ENCODE data around the gene C20orf204.

Gene C20orf204

DNA sequence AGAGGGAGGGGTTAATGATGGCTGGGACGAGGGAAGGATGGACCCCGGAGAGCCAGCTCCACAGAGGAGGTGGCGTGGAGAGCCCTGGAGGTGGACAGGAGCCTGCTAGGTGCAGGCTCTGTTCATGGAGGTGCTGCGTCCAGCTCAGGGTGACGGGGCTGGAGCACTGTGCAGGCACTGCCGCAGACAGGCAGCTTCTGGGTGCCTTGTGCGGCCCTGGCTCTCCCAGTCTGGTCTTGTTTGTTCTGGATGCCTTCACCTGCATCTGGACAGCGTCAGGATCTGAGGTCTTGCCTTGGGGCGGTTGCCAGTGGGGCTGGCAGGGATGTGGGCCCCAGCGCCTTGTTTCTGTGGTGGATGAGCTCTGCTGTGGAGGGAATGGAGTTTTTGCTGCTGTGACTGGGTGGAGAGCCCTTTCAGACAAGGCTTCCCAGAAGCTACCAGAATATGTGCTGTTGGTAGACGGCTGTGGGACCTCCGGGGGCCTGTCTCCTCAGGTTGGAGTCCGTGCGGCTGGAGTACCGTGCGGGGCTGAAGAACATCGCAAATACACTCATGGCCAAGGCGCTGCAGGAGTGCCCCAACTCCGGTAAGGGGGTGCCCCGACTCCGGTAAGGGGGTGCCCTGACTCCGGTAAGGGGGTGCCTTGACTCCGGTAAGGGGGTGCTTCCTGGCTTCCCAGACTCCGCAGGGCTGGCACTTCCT is 7.8 kb upstream of the C20orf204 start:
- no peak for DNase-seq (ENCODE audit: low read depth)

DNA sequence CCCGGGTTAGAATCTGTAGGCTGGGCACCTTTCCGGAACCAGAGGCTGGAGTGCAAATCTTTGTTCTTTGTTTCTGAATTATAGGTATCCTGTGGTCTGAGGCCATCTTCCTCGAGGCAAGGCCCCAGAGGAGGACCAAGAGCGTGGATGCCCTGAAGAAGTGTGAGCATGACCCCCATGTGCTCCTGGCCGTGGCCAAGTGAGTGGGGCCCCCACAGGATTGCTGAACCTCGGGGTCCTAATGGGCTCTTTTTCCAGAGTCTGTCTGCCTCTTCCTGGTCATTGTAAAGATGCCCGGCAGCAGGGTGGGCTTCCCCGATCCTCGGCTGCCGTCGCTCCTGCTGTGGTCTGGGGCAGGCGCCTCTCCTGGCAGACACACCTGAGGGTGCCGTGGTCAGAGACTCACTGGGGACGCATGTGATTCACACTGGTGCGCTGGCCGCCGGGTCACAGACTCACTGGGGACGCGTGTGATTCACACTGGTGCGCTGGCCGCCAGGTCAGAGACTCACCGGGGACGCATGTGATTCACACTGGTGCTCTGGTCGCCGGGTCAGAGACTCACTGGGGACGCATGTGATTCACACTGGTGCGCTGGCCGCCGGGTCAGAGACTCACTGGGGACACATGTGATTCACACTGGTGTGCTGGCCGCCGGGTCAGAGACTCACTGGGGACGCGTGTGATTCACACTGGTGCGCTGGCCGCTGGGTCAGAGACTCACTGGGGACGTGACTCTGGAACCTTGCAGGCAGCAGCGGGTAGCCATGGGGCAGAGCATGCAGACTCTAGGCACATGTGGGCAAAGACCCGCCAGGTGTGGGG is 6.5 kb upstream of the C20orf204 start:
- no peak for DNase-seq (ENCODE audit: low read depth)

DNA sequence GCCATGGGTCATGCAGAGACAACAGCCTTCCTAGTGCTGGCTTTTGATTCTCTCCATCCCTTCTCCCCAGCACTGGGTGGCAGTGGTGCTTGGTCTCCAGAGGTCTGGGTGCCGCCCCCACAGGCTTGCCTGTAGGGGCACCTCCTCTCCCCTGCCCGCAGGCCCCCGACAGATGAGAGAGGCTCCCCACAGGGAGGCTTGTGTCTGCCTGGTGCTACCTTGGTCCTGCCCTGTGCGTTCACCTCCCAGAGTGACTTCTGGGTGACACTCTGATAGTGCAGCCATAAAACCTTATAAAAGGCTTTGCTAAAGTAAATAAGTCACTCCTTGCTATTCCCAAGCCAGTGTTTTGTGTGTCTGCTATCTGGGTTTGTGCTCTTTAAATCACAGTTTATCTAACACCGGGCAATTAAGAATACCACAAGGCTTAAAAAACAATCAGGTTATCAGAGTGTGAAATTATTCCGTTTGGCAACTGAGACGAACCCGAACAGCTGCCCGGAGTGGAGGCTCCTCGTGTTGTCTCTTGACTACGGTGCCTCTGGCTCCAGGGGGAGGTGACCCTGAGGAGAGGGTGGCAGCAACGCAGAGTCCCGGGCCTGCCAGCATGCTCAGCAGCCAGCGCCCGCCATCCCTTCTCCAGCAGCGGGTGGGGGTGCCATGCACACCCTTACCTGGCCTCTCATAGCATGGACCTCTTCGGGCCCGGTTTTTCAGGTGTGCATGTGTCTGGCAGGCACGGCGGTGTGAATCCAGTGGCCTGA is 5.4 kb upstream of the C20orf204 start:
- no peak for DNase-seq (ENCODE audit: low read depth)

DNA sequence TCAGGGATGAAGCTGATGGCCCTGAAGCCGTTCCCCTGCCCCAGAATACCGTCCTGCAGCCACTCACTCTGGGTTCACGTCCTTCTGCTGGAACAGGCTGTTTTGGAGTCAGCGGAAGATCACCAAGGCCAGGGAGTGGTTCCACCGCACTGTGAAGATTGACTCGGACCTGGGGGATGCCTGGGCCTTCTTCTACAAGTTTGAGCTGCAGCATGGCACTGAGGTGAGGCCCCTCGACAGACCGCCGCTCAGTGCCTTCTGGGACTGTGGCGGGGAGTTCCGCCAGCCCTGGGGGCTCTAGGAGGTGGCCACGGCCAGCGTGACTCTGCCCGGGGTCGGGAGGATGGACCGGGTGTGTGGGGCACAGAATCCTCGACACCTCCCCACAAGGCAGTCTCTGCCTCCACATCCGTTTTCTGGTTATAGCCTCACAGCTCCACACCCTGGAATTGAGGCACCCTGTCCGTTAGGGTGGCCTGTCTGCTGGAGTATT is 4.1 kb upstream of the C20orf204 start:
- DNase-seq (ENCODE audit: low read depth): no peak

DNA sequence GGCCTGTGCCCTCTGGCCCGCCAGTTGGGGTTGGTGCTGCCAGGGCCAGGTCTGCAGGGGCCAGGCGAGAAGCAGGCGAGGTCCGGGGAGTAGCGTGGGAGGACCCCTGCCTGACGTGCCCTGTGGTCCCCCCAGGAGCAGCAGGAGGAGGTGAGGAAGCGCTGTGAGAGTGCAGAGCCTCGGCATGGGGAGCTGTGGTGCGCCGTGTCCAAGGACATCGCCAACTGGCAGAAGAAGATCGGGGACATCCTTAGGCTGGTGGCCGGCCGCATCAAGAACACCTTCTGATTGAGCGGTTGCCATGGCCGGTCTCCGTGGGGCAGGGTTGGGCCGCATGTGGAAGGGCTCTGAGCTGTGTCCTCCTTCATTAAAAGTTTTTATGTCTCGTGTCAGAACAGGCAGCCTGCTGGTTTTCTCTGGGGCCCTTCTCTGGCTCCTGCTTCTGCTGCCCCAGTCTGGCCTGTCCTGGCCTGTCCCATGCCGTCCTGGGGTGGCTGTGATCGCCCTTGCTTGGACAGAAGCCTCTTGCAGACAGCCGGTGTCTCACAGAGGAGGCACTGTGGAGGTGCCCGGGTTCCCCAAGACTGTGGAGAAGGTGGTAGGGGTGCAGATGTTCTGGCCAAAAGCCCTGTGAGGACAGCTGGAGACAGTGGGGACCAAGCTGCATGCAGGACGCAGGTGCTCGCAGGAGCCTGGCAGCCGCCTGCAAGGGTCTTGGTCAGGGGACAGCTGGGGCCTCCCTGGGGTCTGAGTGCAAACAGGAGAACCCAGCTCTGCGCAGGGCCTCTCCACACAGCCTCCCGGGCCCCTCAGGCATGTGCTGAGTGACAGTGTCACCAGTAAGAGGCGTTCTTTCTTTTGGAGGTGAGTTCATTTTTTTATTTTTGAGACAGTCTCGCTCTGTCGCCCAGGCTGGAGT is 3.0 kb upstream of the C20orf204 start:
- DNase-seq (ENCODE audit: low read depth): no peak

DNA sequence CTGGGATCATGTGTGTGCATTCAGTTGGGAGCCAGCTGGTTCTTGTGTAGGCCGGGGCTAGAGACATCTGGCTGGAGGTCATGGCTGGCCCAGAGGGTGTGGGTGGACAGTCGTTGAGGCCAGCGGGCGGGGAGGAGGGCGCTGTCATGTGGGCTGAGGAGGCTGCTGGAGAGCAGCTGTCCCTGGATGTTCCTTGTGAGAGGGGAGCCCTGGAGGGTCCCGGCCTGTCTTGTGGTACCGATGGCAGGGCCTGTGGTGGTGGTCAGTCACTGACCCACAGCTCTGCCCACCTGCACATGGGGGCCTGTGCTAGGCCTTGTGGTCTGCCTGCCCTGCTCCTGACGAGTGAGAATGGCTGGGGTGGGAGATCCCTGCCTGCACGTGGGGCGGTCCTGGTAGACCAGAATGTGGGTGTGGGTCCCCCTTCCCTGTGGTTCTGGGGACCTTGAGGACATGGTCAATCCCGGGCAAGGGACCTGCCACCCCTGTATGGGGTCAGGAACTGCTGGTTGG is 1.9 kb upstream of the C20orf204 start:
- DNase-seq (ENCODE audit: low read depth): no peak

DNA sequence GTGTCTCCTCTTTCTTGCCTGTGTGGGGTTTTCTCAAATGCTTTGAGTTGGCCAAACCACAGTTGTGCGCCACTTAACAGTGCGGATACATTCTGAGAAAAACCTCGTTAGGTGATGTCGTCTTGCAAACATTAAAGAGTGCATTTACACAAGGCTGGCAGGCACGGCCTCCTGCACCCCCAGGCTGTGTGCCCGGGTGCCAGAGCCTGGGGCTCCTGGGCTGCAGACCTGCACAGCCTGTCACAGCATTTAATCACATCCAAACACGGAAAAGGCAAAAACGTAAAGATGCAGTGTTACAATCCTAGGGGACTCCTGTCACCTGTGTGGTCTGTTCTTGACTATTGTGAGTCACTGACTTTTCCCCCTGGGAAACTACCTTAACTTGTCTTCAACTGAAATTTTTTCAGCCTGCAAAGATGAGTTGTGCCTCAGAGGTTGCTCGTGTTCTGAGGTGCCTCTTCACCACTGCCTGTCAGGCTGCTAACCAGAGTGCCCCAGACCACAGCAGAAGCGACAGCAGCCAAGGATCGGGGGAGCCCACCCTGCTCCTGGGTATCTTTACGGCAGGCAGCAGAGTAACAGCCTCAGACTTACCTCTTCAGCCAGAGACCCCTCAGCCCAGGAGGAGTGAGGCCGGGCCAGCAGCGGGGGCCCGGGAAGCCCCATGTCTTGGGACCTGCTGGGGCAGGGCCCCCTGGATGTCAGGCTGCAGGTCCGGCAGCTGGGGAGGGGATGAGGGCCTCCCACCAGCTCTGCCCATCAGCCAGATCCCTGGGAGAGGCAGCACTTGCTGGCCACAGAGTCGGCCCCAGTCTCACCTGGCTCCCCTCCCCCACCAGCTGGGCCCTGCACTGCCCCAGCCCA is 683 bp upstream of the C20orf204 start:
- no peak for DNase-seq (ENCODE audit: low read depth)

DNA sequence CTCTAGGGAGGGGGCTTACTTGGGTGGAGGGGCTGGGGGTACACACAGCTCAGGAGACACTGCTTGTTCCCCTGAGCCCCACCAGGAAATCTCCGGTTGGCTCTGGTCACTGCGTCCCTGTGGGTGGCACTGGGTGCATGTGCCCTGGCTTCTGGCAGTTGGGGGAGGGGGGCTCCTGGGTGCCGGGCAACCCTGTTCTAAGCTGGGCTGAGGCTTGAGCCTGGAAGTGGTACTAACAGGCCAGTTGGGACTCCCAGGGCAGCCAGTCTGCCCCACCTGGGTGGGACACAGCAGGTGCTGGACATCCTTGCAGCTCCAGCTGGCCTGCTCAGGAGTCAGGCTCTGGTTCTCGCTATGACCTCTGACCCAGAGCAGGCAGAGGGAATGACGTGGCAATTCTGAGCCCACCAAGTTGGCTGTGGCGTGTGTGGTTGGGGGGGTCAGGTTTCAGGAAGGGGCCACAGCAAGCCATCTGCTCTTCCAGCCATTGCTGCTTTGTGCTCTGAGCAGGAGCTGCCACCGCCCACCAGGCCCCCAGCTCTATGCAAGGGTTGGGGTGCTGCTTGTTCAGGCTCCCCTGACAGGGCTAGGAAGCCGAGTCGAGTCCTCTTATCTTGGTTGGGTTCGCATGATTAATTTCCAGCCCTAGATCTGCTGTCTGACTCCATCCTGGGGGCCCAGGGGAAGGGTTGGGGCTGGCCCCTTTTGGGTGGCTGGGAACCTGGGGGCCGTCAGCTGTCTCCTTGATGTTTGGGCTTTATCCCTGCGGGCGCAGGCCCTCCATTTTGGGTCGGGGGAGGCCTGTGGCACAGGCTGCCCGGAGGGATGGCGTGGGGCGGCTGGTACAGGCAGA is 590 bp downstream of the C20orf204 start:
- DNase-seq (ENCODE audit: low read depth): no peak

DNA sequence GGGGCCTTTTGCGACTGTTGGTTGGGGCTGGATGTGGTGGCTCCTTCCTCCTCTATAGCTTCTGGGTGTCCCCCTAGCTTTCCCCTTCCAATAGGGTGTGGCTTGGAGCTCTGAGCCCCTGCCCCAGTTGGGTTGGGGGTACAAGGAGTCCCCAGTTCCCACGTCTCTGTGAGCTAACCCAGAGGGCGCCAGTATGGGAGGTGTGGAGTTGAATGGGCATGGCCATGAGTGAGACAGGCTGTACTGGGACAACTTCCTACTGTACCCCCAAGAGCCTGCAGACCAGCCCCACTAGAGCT is 1.2 kb downstream of the C20orf204 start:
- DNase-seq (ENCODE audit: low read depth): no peak

DNA sequence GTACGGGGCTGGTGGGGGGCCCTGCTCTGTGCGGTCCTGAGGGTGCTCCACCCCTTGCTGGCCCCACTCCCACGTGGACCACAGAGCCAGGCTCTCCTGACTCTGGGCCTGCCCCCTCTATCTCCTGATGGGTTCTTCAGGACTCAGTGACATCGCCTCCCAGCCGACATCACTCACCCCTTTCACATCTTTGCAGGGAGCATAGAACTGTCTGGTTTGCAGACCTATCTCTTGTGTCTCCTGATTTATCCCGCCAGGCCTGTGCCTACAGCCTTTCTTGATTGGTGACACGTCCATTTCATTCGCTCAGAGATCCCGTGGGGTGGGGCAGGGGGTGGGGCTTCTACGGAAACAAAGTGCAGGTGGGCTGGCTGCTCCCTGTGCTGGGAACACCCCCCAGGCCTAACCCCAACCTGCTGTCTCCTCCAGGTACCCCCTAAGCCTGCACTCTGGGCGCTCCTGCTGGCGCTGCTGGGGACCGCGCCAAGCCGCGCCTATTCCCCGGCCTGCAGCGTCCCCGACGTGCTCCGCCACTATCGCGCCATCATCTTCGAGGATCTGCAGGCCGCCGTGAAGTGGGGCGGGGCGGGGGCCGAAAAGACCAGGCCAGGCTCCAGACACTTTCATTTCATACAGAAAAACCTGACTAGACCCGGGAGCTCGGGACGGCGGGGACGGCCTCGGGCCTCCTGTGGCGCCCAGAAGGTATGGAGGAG is 1.7 kb downstream of the C20orf204 start:
- DNase-seq (ENCODE audit: low read depth): no peak

DNA sequence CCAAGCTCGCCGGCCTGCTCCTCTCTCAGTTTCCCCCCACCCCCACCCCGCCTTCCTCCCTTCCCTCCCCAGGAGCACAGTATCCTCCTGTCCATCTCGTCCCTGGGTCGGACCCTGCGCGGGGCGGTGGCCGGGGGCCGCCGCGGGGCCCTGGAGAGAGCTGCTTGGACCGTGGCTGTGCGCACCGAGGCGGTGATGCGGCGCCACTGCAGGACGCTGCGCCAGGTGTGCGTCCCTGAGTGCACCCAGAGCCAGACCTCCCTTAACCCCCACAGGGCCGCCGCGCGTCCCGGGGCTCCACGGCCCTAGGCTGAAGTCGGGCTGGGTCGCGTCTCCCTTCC is 2.2 kb downstream of the C20orf204 start:
- no peak for DNase-seq (ENCODE audit: low read depth)

DNA sequence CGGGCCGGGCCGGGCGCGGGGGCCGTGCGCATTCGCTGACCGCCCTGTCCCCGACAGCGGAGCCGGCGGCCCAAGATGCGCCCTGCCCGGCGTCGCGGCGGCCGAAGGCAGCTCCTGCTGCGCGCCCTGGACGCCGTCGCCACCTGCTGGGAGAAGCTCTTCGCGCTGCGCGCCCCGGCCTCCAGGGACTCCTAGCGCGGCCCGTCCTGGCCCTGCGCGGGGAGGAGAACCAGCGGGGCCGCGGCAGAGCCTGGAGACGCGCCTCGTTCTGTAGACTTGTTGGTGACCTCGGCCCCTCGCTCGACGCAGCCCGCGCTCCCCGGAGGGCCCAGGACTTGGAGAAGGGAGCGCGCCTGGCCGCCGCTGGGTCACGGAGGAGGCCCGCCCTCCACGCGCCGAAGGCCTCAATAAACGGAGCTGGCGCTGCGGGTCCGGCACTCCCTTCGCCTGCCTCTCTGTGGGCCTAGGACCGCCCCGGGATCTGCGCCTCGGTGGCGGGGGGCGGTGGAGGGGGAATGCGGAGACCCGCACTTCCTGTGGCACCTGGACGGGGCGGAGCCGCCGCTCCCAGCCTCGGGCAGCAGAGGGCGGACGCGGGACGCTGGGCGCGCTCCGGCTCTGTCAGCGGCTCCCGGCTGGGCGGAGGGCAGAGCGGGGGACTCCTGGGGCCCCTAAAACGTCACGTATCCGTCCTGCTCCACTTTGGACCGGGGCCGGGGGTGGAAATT is 2.7 kb downstream of the C20orf204 start:
- DNase-seq (ENCODE audit: low read depth): no peak

DNA sequence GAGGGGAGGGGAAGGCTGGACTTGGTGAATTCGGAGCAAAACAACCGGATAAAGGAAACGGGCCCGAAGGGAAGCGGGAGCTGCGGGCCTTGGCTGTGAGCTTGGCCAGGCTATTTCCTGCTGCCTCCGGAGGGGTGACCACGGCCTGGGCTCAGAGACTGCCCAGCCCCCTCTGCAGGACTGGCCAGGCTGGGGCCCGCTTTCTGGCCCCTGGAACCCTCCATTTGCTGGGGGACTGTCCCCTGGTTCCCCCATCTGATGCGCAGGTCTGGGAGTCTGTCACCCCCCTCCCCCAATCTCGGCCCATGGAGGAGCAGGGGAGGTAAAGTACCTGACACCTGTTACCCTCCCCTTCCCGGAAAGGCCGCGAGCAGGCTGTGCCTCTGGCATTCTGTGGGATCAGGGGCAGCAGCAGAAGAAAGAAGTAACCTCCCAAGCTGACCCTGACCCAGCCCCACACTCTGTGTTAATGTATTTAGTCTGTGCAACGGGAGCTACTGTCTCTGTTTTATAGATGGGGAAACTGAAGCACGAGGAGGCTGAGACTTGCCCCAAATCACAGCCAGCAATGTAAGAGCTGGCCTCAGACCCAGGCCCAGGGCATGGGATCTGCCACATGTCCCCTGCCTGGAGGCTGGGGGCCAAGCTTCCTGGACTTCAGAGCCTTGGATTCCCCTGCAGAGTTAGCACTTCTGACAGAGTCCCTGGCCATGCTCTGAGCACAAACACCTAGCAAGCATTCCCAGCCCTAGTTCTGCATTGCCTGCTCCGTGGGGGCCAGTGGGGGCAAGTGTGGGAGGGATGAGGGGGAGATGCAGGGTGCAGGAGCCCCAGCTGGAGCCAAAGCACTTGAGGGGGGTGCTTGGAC is 3.5 kb downstream of the C20orf204 start:
- DNase-seq (ENCODE audit: low read depth): no peak

DNA sequence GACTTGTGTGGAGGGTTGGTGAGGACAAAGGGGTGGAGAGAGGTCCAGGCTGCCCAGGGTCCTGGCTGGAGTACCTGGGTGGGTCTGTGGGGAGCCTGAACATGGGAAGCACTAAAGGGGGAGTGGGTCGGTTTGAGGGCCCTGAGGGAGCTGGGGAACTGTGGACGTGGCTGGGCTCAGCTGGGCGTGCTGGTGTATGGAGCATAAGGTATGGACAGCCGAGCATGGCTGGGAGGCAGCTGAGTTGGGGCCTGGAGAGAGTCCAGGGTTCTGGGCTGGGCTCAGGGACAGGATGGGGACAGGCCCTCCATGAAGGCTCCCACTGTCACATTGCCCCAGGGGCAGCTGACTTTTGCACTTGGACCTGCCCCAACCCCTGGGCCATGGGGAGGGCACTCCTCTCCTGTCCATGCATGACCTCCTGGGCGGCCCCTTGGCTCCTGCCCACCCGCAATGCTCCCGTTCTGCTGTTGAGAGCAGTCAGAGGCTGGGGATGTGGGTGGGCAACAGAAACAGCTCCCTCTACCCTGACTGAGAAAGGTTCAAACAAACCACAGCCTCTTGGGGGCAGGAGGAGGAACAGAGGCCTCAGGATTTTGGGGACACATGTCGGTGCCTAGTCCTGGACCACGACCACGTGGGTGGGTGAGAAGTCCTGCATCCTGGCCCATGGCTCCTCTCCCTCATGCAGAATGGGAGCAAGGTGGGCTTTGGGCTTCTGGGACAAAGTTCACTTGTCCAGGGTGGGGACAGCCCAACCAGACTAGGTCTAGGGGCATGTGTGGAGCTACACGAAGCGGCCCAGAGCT is 4.5 kb downstream of the C20orf204 start:
- no peak for DNase-seq (ENCODE audit: low read depth)

DNA sequence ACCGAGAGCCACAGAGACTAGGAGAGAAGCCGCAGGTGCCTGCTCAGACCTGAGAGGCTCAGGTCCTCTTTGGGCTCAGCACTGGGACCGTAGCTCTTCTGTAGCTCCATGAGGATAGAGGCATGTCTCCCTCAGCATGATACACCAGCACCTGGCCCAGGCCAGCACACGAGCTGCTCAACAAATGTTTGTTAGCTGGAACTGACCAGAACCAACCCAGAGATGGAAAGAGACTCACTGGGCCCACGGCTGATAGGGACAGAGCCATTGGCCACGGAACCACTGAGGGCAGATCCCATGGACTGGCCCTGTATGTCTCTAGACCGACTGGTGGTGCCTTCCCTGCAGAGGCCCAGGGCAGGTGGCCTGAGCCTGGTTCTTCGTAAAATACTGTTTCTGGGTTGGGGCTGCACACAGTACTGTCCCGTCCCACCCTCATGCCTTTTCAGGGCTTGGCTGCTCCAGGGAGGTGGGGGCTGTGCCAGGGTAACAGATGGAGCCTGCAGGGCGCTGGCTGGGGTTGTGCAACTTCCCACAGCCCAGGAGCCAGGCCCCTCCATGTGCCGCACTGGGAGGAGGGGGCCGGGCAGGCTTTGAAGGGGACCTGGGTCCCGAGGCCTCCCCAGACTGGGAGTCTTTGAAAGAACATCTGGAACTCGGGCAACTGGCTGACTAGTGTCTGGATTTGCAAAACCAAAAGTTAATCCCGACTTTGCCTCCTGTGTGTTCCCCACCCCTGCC is 5.2 kb downstream of the C20orf204 start:
- DNase-seq (ENCODE audit: low read depth): no peak

DNA sequence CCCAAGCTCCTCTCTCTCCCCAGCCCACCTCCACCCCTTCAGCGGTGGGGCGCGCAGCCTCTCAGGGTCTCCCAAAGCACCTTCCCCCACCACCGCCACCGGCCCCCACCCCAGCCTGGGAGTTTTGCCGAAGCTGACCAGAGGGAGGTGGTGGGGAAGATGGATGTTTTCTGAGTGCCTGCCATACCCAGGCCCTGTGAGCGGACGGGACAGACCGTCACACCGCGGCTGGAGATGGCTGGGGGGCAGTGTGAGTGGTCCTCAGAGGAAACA is 5.7 kb downstream of the C20orf204 start:
- DNase-seq (ENCODE audit: low read depth): no peak

Measured in HS-27A (cell line).